GM19025 (cell line): ENCODE results near the gene AEBP1.

Experiments used
- ATAC-seq: cut with Tn5 transposase; IDR thresholded peaks from one replicate; pipeline ENCODE4 v1.9.1; 2021; ENCODE audit warnings: mild to moderate bottlenecking, low read depth, moderate library complexity; ENCODE audit not compliant: unreplicated experiment

Gene AEBP1

DNA sequence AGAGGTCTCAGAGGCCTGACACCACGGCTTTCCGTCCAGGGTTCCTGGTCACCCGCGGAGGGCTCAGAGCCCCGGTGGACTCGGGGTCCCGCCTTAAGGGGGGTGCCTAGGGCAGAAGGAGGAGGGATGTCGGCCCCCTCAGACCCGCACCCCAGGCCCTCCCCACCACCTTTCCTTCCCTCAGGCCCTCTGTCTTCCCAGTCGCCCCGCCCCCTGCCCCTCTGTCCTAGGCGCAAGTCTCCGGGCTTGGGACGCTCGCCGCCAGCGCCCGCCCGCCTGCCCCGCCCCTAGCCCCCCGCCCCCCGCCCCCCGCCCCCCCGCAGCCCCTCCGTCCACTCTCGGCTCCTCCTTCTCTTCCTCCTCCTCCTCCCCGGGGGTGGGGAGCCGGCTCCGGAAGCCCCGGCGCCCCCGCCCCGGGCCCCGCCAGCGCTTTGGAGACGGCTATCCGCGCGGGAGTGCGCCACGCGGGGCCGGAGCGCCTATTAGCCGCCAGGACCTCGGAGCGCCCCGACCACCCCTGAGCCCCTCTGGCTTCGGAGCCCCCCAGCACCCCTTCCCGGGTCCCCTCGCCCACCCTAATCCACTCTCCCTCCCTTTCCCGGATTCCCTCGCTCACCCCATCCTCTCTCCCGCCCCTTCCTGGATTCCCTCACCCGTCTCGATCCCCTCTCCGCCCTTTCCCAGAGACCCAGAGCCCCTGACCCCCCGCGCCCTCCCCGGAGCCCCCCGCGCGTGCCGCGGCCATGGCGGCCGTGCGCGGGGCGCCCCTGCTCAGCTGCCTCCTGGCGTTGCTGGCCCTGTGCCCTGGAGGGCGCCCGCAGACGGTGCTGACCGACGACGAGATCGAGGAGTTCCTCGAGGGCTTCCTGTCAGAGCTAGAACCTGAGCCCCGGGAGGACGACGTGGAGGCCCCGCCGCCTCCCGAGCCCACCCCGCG lies at the start of gene AEBP1:
Gene AEBP1, plus strand, starts transcription at position 423 of the 937 bp plus-strand sequence. Its CDS starts 321 bp downstream, at position 744.
- ATAC-seq = no peak

DNA sequence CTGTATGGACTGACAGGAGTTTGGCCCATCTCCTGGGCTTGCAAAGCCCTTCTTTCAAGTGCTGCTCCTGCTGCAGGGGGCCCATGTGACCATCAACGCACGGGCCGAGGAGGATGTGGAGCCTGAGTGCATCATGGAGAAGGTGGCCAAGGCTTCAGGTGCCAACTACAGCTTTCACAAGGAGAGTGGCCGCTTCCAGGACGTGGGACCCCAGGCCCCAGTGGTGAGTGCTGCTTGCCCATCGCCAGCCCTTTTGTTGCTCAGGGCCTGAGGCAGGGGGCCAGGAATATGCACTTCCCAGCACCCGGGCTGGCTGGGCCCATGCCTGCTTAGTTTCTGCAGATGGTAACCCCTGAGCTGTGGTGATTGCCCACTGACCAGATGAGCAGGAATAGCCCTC lies 47.5 kb upstream of the AEBP1 start:
- no peak for ATAC-seq

DNA sequence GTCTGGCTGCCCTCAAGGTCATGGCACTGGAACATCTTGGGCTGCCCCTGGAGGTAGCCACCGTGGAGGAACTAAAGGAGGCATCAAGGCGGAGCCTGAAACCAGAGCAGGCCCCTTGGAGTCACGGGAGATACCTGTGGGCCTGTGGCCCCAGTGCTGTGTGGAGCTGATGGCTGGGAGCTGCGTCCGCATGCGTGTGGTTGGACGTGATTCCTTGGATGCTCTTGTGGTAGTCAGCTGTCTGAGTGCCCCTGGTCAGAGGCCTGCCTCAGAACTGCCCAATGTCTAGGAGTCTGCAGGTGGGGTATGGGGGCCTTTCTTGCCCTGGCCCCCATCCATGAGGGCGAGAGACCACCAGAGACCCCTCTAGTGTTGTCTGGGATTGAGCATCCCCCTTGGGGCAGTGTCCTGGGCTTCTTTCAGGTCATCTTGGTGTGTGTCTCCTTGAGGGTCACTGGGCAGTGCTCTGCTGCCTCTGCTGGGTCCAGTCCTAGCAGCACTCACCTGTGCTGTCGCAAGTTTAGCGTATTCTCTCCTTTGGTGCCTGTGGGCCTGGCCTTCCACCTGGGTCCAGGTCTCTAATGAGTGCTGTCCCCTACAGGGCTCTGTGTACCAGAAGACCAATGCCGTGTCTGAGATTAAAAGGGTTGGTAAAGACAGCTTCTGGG lies 46.8 kb upstream of the AEBP1 start:
- ATAC-seq = no peak

DNA sequence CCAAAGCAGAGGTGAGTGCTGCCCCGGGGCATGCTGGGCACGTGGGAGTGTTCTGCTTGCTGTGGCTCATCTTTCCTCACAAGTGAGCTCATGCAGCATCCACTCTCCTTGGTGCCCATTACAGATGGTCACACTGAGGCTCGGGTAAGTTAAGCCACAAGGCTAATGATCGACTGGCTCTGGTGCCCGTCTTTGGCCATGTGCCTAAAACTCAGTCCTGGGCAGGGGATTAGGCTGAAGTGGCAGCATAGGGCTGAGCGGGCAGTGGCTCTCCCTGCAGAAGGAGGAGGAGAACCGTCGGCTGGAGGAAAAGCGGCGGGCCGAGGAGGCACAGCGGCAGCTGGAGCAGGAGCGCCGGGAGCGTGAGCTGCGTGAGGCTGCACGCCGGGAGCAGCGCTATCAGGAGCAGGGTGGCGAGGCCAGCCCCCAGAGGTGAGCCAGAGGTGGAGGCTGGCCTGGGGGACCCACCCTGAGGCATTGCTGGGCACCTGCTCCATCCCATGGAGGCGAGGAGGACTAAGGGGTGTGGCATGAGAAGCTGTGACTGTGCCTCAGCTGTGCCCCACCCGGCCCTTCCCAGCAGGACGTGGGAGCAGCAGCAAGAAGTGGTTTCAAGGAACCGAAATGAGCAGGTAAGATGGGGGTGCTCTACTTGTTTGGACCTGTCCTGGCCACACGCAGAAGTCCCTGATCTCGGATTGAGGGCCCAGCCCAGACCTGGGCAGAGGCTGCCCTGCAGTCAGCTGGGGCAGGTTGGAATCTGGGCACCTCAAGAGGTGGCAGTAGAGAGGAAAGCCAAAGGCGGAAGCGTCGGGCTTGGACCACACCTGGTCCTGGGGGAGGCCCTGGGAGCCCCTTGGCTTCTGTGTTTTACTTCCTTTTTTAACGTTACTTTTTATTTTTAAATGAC lies 46.0 kb upstream of the AEBP1 start:
- no peak for ATAC-seq

DNA sequence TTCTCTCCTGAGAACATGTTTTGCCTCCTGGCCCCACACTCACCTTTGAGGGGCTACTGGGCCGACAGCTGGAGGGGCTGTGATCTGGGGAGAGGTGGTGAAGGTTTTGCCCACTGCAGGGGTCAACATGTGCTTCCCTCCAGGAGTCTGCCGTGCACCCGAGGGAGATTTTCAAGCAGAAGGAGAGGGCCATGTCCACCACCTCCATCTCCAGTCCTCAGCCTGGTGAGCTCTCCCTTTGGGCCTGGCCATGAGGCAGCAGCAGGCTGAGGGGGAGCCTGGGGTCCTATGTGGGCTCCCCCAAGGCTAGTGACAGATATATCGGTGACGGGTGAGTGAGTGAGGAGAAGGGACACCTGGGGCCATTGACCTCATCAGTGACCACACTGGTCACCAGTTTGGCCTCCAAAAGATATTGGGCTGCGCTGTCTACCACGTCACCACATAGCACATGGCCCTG lies 45.4 kb upstream of the AEBP1 start:
- ATAC-seq = no peak

DNA sequence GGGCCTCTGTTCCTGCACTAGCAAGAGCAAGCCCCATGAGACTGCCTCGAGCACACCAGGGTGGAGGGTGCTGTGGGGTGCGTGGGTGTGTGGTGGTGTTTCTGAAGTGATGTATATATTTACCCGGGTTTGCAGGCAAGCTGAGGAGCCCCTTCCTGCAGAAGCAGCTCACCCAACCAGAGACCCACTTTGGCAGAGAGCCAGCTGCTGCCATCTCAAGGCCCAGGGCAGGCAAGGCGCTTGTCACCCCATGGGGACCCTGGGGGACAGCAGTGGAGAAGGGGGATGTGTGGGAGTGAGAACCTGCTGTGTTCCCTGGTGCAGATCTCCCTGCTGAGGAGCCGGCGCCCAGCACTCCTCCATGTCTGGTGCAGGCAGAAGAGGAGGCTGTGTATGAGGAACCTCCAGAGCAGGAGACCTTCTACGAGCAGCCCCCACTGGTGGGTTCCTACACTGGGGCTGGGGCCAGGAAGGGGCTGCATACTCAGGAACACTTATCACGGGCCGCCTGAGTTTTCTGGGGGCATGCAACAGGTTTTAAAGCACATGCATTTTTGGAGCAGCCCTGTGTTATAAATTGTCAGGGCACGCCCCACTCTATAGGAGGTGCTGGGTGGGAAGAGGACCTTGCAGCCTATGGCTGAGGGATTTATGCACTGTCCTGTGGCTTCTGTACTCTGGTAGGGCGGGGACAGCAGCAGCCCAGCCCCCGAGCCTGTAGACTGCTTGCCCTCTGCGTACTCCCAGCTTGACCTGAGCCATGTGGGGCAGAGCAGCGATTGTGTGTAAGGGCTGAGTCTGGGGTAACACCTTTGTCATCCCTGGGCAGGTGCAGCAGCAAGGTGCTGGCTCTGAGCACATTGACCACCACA lies 44.7 kb upstream of the AEBP1 start:
- ATAC-seq = no peak

DNA sequence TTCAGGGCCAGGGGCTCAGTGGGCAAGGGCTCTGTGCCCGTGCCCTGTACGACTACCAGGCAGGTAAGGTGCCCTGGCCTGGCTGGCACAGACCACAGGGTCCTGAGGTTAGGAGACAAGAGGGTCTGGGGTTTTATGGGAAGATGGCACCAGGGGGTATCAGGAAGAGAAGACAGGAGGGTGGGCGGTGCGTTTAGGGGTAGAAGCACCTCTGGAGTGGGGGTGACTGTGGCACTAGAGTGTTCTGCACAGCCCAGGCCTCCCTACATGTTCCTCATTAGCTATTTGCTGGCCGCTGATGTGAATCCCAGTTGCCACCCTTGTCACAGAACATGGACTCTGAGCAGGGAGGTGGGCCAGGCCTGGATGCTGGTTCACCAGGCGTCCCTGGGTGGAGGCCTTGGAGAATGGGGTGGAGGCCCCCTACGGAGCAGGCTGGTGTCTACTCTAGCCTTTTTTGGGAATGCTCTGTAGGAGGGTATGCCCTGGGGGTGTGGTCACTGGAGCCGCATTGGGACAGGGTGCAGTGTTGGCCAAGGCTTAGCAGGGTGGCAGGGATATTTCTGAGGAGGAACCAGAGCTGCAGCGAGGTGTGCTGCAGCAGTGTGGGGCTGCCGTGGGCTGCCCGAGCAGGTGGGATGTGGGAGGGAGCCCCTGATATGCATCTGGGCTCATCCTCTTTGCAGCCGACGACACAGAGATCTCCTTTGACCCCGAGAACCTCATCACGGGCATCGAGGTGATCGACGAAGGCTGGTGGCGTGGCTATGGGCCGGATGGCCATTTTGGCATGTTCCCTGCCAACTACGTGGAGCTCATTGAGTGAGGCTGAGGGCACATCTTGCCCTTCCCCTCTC lies 43.8 kb upstream of the AEBP1 start:
- no peak for ATAC-seq

DNA sequence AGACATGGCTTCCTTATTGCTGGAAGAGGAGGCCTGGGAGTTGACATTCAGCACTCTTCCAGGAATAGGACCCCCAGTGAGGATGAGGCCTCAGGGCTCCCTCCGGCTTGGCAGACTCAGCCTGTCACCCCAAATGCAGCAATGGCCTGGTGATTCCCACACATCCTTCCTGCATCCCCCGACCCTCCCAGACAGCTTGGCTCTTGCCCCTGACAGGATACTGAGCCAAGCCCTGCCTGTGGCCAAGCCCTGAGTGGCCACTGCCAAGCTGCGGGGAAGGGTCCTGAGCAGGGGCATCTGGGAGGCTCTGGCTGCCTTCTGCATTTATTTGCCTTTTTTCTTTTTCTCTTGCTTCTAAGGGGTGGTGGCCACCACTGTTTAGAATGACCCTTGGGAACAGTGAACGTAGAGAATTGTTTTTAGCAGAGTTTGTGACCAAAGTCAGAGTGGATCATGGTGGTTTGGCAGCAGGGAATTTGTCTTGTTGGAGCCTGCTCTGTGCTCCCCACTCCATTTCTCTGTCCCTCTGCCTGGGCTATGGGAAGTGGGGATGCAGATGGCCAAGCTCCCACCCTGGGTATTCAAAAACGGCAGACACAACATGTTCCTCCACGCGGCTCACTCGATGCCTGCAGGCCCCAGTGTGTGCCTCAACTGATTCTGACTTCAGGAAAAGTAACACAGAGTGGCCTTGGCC lies 43.0 kb upstream of the AEBP1 start:
- ATAC-seq = no peak

DNA sequence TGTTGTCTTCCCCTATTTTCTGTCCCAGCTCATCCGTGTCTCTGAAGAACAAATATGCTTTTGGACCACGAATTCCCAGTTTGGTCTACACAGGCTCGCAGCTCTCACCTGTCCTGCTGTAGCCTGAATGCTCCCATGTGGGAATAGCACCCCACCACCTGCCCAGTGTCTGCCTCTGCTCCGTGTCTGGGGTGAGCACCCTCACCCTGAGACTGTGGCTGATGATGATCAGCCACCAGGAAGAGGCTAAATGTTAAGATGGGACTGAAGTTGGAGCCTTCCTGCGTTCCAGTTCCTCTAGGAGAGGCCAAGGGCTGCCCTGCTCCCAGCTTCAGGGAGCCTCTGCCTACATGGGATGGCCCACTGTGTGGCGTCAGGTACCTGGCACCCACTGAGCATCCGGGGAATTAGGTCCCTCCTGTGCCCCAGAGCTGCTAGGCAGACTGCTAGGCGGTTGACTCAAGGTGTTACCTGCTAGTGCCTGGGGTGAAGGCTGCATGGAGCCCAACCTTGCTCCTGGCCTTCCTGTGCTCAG lies 42.4 kb upstream of the AEBP1 start:
- ATAC-seq = no peak

DNA sequence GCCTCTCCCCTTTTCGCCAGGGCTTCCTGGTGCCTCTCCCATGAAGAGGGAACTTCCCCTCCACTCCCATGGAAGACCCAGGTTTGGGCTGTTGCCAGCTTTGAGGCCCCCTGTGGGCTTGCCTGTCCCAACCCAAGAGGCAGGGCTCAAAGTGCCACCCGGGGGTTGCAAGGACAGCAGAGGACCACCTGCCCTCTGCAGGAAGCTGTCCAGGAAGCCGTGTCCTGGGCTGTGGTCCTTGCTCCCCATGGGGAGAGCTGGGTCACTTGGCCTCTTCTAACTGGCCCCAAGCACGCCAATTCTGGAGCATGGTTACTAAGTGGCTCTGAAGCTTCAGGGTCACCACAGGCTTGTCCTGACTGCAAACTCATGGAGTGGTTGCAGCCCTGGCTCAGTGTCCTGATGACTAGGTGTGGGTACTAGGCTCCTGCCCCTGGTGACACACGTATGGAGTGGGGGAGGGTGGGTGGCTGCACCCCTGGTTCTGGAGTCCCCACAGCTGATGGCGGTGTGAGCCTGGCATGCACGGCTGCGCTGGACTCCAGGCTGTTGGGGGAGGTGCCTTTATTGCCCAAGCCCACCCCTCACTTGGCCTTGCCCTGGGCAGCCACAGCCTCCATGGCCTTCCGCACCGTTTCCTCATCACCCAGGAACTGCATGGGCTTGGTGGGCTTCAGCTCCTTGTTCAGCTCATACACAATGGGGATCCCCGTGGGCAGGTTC lies 41.8 kb upstream of the AEBP1 start:
- ATAC-seq = no peak

DNA sequence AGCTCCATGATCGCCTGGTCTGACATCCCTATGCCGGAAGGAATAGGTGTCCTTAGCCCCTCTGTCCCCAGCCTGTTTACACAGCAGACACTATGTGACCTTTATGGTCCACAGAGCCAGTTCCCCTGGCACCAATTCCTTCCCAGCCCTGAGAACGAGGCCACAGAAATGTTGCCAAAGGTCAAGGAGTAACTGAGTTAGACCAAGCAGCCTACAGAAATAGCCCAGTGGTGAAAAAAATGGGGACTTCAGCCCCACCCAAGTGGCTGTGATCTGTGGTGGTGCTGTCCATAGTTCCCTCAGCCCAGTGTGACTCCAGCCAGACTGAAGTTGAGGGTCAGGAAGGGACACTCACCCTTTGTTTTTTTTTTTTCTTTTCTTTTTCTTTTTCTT lies 41.2 kb upstream of the AEBP1 start:
- no peak for ATAC-seq

DNA sequence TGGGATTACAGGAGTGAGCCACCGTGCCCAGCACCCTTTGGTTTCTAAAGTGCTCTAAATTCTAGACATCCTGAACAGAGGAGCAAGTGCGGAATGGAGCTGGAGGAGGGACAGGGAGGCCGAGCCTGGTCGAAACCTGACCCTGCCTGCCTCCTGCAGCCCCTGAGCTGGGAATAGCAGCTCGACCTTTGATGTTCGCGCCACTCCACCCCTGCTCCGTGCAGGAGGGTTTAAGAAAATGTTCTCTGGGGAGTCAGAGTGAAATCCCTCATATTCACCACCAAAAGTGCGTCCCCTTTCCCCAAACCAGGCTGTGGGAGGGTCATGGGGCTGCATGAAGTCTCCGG lies 40.6 kb upstream of the AEBP1 start:
- no peak for ATAC-seq

DNA sequence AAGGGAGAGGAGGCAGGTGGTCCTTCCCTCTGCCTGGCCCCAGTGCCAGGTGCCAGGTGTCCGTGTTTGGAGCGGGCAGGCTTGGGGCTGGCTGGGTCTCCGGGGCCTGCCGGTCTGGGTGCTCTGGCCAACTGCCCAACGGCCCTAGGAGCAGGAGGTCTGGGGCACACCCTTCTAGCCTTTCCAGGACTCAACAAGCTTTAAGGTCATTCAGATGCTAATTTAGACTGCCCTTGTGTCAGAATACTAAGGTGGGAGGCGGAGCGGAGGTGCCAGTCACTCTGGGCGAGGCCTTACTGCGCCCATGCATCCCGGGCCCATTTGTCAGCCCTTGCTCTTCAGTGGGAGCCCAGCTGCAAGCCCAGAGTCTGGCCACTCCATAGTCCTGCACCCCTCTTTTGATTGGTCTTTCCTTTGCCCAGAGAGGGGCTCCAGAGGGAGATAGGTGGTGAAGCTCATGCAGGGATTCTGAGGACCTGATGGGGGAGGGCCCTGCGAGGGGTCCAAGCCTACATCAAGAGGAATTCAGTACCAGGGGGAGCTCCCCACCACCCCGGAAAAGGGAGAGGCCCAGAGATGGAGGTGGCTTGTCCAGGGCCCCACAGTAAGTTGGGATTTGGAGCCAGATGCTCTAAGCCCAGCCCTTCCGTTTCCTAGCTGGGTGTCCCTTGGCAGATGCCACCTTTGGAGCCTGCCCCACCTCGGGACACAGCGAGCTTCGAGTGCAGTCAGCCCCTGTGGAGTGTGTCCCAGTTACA lies 40.1 kb upstream of the AEBP1 start:
- ATAC-seq = no peak

DNA sequence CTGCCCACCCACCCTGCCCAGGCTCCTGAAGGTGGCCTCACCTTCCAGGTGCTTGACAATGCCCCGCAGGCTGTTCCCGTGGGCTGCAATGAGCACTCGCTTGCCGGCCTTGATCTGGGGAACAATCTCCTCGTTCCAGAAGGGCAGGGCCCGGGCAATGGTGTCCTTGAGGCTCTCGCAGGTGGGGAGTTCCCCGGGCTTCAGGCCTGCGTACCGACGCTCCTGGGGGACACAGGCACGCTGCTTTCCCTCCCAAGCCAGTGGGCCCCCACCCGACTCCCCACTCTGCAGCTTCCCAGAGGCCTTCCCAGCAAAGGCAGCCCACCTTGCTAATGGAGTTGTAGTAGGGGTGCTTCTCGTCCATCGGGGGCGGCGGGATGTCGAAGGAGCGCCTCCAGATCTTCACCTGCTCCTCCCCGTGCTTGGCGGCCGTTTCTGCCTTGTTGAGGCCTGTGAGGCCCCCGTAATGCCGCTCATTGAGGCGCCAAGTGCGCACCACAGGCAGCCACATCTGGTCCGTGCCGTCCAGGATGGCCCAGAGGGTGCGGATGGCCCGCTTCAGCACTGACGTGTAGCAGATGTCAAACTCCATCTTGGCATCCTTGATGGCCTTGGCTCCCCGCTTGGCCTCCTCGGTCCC lies 39.2 kb upstream of the AEBP1 start:
- ATAC-seq = no peak

DNA sequence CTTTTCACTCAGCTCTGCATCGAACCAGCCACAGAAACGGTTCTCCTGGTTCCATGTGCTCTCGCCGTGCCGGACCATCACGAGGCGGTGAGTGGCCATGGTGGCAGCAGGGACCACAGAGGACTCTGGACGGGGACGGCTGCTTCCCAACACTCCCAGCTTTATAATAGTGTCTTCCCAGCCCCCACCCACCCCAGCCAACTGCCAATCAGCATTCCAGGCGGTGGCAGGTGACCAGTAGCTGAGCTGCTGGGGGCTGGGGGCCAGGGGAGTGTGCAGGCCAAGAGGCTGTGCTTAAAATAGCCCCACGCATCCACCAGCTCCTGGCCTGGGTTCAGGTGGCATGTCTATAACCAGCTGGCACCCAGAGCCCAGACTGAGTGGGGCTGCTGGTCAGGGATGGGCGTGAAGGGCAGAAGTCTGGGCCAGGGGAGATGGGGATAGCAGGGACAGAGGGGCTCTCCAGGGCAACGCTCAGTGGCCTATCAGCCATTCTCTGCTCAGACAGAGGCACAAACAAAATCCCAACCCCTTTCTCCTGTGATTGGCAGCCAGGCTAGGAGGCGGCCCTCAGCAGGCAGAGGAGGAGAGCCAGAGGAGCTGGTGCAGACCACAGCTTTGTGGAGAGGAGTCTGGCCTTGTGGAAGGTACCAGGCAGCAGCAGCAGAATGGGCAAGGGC lies 38.6 kb upstream of the AEBP1 start, which contains the start of gene PGAM2:
Gene PGAM2, minus strand, starts transcription at position 137 of the 680 bp plus-strand sequence. Its CDS starts 38 bp downstream, at position 99.
- ATAC-seq = no peak

DNA sequence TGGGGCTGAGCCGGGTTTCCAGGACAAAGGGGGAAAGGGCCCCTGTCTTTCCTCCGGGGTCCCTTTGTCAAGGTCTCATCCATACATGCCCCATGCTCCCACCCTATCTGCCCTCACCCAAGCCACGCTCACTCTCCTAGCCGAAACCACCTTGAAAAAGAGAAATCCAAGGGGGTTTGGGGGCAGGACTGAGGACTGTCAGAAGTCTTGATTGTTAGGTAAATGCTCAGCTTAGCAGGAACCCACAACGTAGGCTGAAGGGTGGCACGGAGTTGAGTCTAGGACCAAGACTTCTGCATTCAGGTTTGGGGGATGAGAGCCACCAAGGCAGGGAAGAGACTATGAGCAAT lies 38.1 kb upstream of the AEBP1 start:
- ATAC-seq = no peak
